Ishikawa (cell line): ENCODE measurements around the gene C9orf85.

Experiments
- CEBPB ChIP-seq: IDR thresholded peaks from 2 replicates; pipeline ENCODE4 v1.6.1; 2012
- CREB1 ChIP-seq: IDR thresholded peaks from 2 replicates; pipeline ENCODE4 v1.6.1; 2012; ENCODE audit warnings: low read depth
- EGR1 ChIP-seq: IDR thresholded peaks from 2 replicates; pipeline ENCODE4 v1.6.1; 2012
- EP300 ChIP-seq: IDR thresholded peaks from 2 replicates; pipeline ENCODE4 v1.6.1; 2012; ENCODE audit warnings: borderline replicate concordance
- FOXM1 ChIP-seq: IDR thresholded peaks from 2 replicates; pipeline ENCODE4 v1.6.1; 2012; ENCODE audit warnings: low read depth, borderline replicate concordance
- MAX ChIP-seq: IDR thresholded peaks from 2 replicates; pipeline ENCODE4 v1.6.1; 2012
- NFIC ChIP-seq: IDR thresholded peaks from 2 replicates; pipeline ENCODE4 v1.6.1; 2012
- RAD21 ChIP-seq: IDR thresholded peaks from 2 replicates; pipeline ENCODE4 v1.6.1; 2012; ENCODE audit warnings: low read depth
- REST ChIP-seq: IDR thresholded peaks from 2 replicates; pipeline ENCODE4 v1.6.1; 2012; ENCODE audit warnings: low read depth, mild to moderate bottlenecking
- TAF1 ChIP-seq: IDR thresholded peaks from 2 replicates; pipeline ENCODE4 v1.6.1; 2012; ENCODE audit warnings: low read depth, mild to moderate bottlenecking
- TCF12 ChIP-seq: IDR thresholded peaks from 2 replicates; pipeline ENCODE4 v1.6.1; 2012; ENCODE audit warnings: low read depth
- TEAD4 ChIP-seq: IDR thresholded peaks from 2 replicates; pipeline ENCODE4 v1.6.1; 2012
- USF1 ChIP-seq: IDR thresholded peaks from 2 replicates; pipeline ENCODE4 v1.6.1; 2012
- YY1 ChIP-seq: IDR thresholded peaks from 2 replicates; pipeline ENCODE4 v1.6.1; 2012; ENCODE audit warnings: low read depth
- ZBTB7A ChIP-seq: IDR thresholded peaks from 2 replicates; pipeline ENCODE4 v1.6.1; 2012; ENCODE audit warnings: low read depth

C9orf85 gene

GRCh38 chr9:71886015-71886414 lies 25.4 kb upstream of the C9orf85 start:
- TF ChIP-seq FOXM1 = no peak
- no peak for TF ChIP-seq USF1
- TF ChIP-seq CEBPB = no peak
- TF ChIP-seq NFIC = no peak
- TF ChIP-seq MAX = no peak
- TF ChIP-seq YY1 = no peak
- no peak for TF ChIP-seq TCF12
- TF ChIP-seq RAD21 = no peak
- no peak for TF ChIP-seq TEAD4
- no peak for TF ChIP-seq EGR1
- no peak for TF ChIP-seq REST
- TF ChIP-seq CREB1 = no peak
- no peak for TF ChIP-seq EP300
- TF ChIP-seq TAF1 = no peak
- no peak for TF ChIP-seq ZBTB7A

- no peak for TF ChIP-seq REST
- TF ChIP-seq YY1 = no peak
- no peak for TF ChIP-seq ZBTB7A
- TF ChIP-seq CEBPB = no peak
- TF ChIP-seq TAF1 = no peak
- TF ChIP-seq TCF12 = no peak
- no peak for TF ChIP-seq RAD21
- no peak for TF ChIP-seq CREB1
- TF ChIP-seq NFIC = no peak
- TF ChIP-seq USF1 = no peak
- no peak for TF ChIP-seq EGR1
- no peak for TF ChIP-seq EP300
- no peak for TF ChIP-seq TEAD4
Observed at GRCh38 chr9:71886541-71886940, 24.9 kb upstream of the C9orf85 start.

GRCh38 chr9:71887362-71887761 lies 24.1 kb upstream of the C9orf85 start:
- TF ChIP-seq EP300 (no peak), ZBTB7A (no peak), TEAD4 (no peak), MAX (no peak), USF1 (no peak), CREB1 (no peak), YY1 (no peak), REST (no peak), CEBPB (no peak), NFIC (no peak), FOXM1 (no peak), TCF12 (no peak), TAF1 (no peak), RAD21 (no peak), EGR1 (no peak)

- TF ChIP-seq REST (no peak), EP300 (no peak)
Observed at GRCh38 chr9:71890042-71890679, 21.3 kb upstream of the C9orf85 start.
